Measurements from ENCODE around the gene BSX.

DNA sequence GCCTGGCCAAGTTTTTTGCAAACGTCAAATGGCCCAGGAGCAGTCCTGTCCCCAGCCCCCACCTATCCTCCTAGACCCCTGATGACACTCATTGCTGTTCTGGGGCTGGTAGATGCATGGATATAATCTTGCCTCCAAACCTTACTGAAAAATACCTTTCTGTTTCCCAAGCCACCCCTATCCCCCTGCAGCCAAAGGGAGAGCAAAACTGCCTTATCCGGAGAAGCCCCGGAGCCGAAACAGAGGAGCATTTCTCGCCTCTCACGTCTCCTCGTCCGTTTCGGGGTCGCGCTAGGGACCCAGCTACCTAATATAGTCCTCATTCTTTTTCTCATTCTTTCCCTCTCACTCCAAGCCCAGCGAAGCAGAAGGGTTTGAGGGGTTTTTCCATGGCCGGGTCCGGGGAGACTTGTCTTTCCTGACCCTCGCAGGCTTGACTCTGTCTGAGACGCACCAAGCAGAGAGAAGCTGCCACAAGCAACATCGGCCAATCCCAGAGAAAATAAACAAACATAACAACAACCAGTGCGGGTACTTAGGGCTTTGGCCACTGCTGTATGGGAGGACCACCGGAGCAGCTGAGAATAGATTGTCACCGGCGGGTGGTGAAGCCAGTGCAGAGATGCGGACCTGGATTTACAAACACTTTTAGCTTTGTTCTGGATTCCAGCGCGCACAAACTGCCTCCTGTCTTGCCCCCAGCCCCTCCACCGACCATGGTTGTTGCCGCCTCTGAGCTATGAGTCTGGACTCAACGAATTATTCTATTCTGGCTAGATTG lies 1.6 kb downstream of the BSX start:
- TF ChIP-seq, protein P1, sequence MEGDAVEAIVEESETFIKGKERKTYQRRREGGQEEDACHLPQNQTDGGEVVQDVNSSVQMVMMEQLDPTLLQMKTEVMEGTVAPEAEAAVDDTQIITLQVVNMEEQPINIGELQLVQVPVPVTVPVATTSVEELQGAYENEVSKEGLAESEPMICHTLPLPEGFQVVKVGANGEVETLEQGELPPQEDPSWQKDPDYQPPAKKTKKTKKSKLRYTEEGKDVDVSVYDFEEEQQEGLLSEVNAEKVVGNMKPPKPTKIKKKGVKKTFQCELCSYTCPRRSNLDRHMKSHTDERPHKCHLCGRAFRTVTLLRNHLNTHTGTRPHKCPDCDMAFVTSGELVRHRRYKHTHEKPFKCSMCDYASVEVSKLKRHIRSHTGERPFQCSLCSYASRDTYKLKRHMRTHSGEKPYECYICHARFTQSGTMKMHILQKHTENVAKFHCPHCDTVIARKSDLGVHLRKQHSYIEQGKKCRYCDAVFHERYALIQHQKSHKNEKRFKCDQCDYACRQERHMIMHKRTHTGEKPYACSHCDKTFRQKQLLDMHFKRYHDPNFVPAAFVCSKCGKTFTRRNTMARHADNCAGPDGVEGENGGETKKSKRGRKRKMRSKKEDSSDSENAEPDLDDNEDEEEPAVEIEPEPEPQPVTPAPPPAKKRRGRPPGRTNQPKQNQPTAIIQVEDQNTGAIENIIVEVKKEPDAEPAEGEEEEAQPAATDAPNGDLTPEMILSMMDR (IDR thresholded peaks at IDR 0.05; ENCODE audit: extremely low read depth in 1 of 2, insufficient read depth in 1 of 2, low read depth in 1 of 2, low read length in 2 of 2), result no peak
- TF ChIP-seq FOS (IDR thresholded peaks at IDR 0.05; ENCODE audit: borderline replicate concordance, insufficient read depth, low read length), result no peak
- no peak for TF ChIP-seq MYC (IDR thresholded peaks at IDR 0.05; ENCODE audit: low read depth, low read length)
- TF ChIP-seq, protein P2, sequence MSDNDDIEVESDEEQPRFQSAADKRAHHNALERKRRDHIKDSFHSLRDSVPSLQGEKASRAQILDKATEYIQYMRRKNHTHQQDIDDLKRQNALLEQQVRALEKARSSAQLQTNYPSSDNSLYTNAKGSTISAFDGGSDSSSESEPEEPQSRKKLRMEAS (IDR thresholded peaks at IDR 0.05; ENCODE audit: insufficient read depth, insufficient read length), result no peak

All from endothelial cell of umbilical vein (primary cell).